Skeletal muscle satellite cell (primary cell): ENCODE measurements around the gene S100A16.

Experiments
- H3K27me3 ChIP-seq: 2 replicates; pipeline ENCODE4 v1.7.0; 2013; ENCODE audit warnings: low read length; ENCODE audit not compliant: control insufficient read depth, insufficient read depth
- H3K36me3 ChIP-seq: 2 replicates; pipeline ENCODE4 v1.7.0; 2013; ENCODE audit warnings: mild to moderate bottlenecking, control low read depth, low read length; ENCODE audit not compliant: insufficient read depth
- H3K4me1 ChIP-seq: 2 replicates; pipeline ENCODE4 v1.7.0; 2013; ENCODE audit warnings: low read length; ENCODE audit not compliant: control insufficient read depth, insufficient read depth
- H3K4me2 ChIP-seq: 2 replicates; pipeline ENCODE4 v1.7.0; 2013; ENCODE audit warnings: mild to moderate bottlenecking, low read length
- H3K4me3 ChIP-seq: 2 replicates; pipeline ENCODE4 v1.7.0; 2013; ENCODE audit warnings: low read length
- H3K9ac ChIP-seq: 2 replicates; pipeline ENCODE4 v1.7.0; 2013; ENCODE audit warnings: mild to moderate bottlenecking, low read depth, low read length, moderate library complexity
- H3K9me3 ChIP-seq: replicated peaks from 2 replicates; pipeline ENCODE4 v1.7.0; 2013; ENCODE audit warnings: mild to moderate bottlenecking, control low read depth, low read length

Gene S100A16

GRCh38 chr1:153633754-153634665 lies 21.1 kb upstream of the S100A16 start, which contains the start of gene CHTOP:
Gene CHTOP, plus strand, starts transcription at chr1:153634066. Its CDS starts 2,523 bp downstream, at chr1:153636589.
- H3K9me3 ChIP-seq, result no peaks in the 10 kb centered on the region
- peak within 1 kb of the TSS; percentile 100 for H3K9ac ChIP-seq
- H3K4me1 ChIP-seq, result peaks cover 25% of the 10 kb centered on the region
- H3K4me2 ChIP-seq, result peak within 1 kb of the TSS; percentile 81
- H3K36me3 ChIP-seq, result peaks cover 27% of the 10 kb centered on the region
- peak within 1 kb of the TSS; percentile 97 for H3K4me3 ChIP-seq
- H3K27me3 ChIP-seq, result no peaks in the 10 kb centered on the region

GRCh38 chr1:153633161-153633753 lies 20.3 kb upstream of the S100A16 start:
- Histone ChIP-seq H3K9ac (peak overlapping the region; percentile 100), H3K4me1 (peaks cover 25% of the 10 kb centered on the region), H3K27me3 (no peaks in the 10 kb centered on the region), H3K9me3 (no peaks in the 10 kb centered on the region), H3K4me3 (peak overlapping the region; percentile 67), H3K36me3 (peaks cover 22% of the 10 kb centered on the region), H3K4me2 (peak overlapping the region; percentile 81)

GRCh38 chr1:153631047-153632022 lies 18.4 kb upstream of the S100A16 start:
- peaks cover 35% of the 10 kb centered on the region for H3K4me1 ChIP-seq
- no peaks in the 10 kb centered on the region for H3K27me3 ChIP-seq

GRCh38 chr1:153630384-153630783 lies 17.4 kb upstream of the S100A16 start:
- Histone ChIP-seq H3K4me1 (peaks cover 38% of the 10 kb centered on the region), H3K27me3 (no peaks in the 10 kb centered on the region), H3K9me3 (no peaks in the 10 kb centered on the region), H3K9ac (no peak overlapping the region), H3K4me3 (no peak overlapping the region), H3K36me3 (peaks cover 4% of the 10 kb centered on the region), H3K4me2 (no peak overlapping the region)

More at GRCh38 chr1:153631047-153632022, 18.4 kb upstream of the S100A16 start:
- H3K4me2 ChIP-seq, result no peak overlapping the region
- H3K36me3 ChIP-seq, result peaks cover 3% of the 10 kb centered on the region
- no peak overlapping the region for H3K9ac ChIP-seq
- no peaks in the 10 kb centered on the region for H3K9me3 ChIP-seq
- no peak overlapping the region for H3K4me3 ChIP-seq

GRCh38 chr1:153629971-153630370 lies 17.0 kb upstream of the S100A16 start:
- H3K27me3 ChIP-seq, result no peaks in the 10 kb centered on the region
- H3K4me1 ChIP-seq, result peaks cover 42% of the 10 kb centered on the region
- H3K9me3 ChIP-seq, result no peaks in the 10 kb centered on the region
- no peak overlapping the region for H3K4me3 ChIP-seq
- no peak overlapping the region for H3K9ac ChIP-seq
- peaks cover 6% of the 10 kb centered on the region for H3K36me3 ChIP-seq
- no peak overlapping the region for H3K4me2 ChIP-seq

- Histone ChIP-seq H3K27me3 (no peaks in the 10 kb centered on the region), H3K4me2 (no peak overlapping the region), H3K36me3 (peaks cover 7% of the 10 kb centered on the region), H3K4me3 (no peak overlapping the region), H3K9ac (no peak overlapping the region), H3K4me1 (peaks cover 48% of the 10 kb centered on the region), H3K9me3 (no peaks in the 10 kb centered on the region)
These were observed 16.4 kb upstream of the S100A16 start for GRCh38 chr1:153629343-153629665.

GRCh38 chr1:153628638-153629342 lies 15.9 kb upstream of the S100A16 start:
- no peaks in the 10 kb centered on the region for H3K9me3 ChIP-seq
- peaks cover 12% of the 10 kb centered on the region for H3K36me3 ChIP-seq
- H3K4me3 ChIP-seq, result no peak overlapping the region
- no peak overlapping the region for H3K9ac ChIP-seq
- H3K27me3 ChIP-seq, result no peaks in the 10 kb centered on the region
- H3K4me1 ChIP-seq, result peaks cover 53% of the 10 kb centered on the region
- no peak overlapping the region for H3K4me2 ChIP-seq

- H3K4me2 ChIP-seq, result peak within 1 kb of the TSS; percentile 92
- peaks cover 49% of the 10 kb centered on the region for H3K4me1 ChIP-seq
- peak within 1 kb of the TSS; percentile 81 for H3K4me3 ChIP-seq
- H3K27me3 ChIP-seq, result no peaks in the 10 kb centered on the region
- peak within 1 kb of the TSS; percentile 92 for H3K9ac ChIP-seq
- peaks cover 18% of the 10 kb centered on the region for H3K36me3 ChIP-seq
- H3K9me3 ChIP-seq, result no peaks in the 10 kb centered on the region
These were observed 15.0 kb upstream of the S100A16 start, which contains the start of gene S100A1 for GRCh38 chr1:153627715-153628626. Gene S100A1, plus strand, starts transcription at chr1:153628434. Its CDS starts 2,088 bp downstream, at chr1:153630522.

GRCh38 chr1:153626904-153627714 lies 14.2 kb upstream of the S100A16 start, which contains the start of gene S100A13:
Gene S100A13, minus strand, starts transcription at chr1:153627505. Its CDS starts 1,033 bp downstream, at chr1:153626472.
- Histone ChIP-seq H3K27me3 (no peaks in the 10 kb centered on the region), H3K9me3 (no peaks in the 10 kb centered on the region), H3K9ac (peak within 1 kb of the TSS; percentile 92), H3K4me2 (peak within 1 kb of the TSS; percentile 92), H3K4me3 (peak within 1 kb of the TSS; percentile 81), H3K36me3 (peaks cover 27% of the 10 kb centered on the region), H3K4me1 (peaks cover 49% of the 10 kb centered on the region)
